Measurements from ENCODE around the gene MORC4.

Gene MORC4

DNA sequence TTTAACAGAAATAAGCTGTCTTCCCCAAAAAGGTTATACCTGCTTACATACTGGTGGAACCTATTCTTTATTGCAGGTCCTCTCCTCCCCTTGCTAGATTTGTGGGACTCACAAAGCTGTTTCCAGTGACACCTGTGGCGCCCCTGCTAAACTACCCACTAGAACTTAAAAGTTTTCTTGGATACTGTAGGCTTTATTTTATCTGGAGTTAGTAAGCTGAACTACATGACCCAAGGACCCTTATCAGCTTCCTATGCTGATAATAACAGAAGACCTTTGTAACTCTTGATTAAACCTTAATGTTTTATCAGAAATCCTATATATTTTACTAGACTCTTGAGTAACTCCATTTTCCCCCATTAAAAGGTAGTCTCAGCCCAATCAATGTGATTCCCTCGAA, 47.5 kb downstream of the MORC4 start:
- no peak for DNase-seq

DNA sequence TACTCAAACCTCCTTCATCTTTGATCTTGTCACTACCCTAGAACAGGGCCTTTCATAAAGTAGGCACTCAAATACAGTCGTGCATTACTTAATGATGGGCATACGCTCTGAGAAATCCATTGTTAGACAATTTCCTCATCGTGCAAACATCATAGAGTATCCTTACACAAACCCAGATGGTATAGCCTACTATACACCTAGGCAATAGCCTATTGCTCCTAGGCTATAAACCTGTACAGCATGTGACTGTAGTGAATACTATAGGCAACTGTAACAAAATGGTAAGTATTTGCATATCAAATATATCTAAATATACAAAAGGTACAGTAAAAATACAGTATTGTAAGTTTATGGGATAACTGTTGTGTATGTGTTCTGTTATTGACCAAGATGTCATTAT, 47.9 kb downstream of the MORC4 start:
- no peak for DNase-seq

DNA sequence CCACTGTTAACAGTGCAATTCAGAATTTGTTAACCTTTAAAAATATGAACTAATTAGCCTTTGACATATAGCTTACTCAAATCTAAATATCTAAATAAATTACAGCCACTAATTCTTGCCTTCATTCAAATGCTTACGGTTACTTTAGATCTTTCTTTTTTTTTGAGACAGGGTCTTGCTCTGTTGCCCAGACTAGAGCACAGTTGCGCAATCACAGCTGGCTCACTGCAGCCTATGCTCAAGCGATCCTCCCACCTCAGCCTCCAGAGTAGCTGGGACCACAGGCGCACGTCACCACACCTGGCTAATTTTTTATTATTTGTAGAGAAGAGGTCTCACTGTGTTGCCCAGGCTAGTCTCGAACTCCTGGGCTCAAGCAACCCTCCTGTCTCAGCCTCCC, 48.8 kb downstream of the MORC4 start:
- DNase-seq, result no peak

DNA sequence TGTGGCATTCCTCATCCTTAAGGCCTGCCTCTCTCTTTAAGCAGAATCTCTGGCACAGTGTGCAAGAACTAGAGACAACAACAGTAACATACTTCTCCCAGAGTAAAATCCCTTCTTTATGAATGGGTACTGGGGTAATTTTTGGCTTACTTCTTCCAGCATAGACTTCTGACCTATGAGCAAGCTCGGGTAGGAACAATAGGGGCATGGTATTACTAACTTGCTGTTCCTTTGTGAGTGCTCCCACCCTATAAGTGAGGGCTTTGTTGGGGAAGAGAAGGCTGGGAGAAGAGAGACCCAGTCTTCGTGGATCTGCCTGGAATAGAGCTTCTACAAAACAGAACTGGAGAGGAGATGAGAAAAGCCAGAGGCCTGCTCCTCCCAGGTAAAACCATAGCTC, 49.6 kb downstream of the MORC4 start:
- DNase-seq, result no peak

DNA sequence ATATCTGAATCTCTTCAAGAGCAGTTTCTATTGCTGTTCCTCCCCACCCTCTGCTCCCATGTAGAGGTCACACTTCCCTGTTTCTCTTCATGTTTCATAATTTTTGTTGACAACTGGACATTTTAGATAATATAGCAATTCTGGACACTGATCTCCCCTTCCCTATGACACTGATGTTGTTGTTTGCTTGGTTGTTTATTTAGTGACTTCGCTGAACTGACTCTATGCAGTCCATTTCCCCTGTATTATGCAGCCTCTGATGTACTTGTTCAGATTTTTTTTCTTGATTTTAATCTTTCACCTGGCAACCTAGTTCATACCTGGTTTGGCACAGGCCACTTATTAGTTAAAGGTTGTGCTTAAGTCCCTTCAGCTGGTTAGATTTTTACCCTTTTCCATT, 50.6 kb downstream of the MORC4 start:
- no peak for DNase-seq

DNA sequence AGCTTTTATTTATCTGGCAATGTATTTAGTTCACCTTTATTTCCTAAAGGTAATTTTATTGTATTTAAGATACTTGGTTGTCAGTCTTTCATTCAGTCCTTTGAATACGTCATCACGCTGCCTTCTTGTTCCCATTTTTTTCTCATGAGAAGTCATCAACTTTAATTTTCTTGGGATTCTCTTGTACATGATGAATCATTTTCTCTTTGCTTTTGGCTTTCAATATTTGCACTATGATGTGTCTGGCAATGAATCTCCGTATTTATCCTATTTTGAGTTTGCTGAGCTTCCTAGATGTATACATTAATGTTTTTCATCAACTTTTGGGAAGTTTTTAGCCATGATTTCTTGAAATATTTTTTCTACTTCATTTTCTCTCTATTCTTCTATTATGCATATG, 51.4 kb downstream of the MORC4 start:
- no peak for DNase-seq

DNA sequence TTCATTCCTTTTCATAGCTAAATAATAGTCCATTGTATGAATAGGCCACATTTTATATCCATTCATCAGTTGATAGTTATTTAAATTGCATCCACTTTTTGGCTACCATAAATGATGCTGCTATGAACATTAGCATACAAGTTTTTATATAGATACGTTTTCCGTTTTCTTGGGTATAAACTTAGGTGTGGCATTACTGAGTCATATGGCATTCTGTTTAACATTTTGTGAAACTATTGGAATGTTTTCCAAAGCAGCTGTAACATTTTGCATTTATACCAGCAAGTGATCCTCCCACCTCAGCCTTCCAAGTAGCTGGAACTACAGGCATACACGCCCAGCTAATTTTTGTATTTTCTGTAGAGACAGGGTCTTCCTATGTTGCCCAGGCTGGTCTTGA, 53.5 kb downstream of the MORC4 start:
- DNase-seq, result no peak

DNA sequence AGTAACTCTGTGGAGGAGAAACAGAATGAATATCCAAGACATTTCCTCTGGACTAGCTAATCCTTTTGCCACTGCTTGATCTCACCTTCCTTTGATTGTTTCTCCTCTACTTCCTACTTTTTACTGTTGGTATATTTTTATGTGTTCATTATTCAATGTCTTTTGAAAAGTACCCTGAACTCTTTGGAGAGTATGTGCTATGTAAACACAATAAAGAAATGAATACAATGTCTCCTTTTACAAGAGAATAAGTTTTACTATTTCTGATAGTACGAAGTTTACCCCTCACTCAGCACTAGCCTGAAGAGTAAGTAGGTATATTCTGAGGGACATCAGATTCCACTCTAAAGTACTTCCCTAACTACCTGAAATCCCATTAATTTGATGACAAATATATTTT, 59.9 kb downstream of the MORC4 start:
- DNase-seq, result no peak

DNA sequence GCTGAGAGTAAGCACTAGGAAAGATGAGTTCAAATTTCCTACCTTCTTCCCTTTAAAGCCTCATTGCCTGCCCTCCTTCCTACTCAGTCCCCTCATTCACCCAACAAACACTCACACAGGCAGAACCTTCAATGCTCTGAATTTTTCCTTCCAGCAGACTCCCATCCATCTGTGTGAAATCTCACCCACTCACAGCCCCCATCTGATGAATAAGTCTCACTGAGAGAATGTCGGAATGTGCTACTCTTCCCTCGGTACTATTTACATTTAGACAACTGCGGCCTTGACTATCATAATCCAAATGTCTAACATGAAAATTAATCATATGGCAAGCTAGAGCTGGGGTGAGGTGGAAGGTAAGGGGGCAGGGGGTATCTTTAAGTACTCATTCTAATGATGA, 60.4 kb downstream of the MORC4 start:
- no peak for DNase-seq

DNA sequence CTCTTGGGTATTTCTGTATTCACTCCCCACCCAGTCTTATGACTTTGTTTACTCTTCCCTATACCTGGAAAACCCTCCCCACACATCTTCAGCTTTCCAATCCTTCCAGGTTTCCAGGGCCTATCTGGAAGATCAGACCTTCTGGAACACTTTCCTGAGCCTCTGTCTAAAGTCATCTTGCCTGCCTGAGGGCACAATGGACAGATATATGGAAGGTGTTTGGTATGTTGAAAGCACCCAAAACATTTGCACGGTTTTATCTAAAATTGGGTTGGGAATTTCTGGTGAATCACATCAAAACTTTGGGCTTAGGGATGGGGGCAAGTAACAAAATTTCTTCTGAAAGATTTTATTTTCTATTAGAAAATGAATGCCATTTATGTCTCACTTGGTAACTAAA, 63.8 kb downstream of the MORC4 start:
- DNase-seq, result no peak

DNA sequence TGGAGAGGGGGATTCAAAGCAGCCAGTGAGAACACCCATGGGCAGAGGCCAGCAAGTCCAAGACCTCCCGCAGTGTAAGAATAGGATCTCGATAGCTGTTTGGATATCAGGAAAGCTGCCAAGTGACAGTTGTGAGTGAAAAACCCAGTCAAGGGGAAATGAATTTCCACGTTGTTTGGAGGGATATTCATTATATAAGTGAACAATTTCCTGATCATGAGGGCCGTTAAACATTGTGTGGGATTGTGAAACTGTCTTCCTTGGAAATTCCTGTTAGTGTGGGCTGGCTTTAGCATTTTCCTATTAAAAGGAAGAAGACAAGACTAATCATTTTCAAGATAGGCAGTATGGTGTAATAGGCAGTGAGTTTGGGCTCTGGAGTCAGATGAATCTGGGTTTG, 64.8 kb downstream of the MORC4 start:
- DNase-seq, result no peak

DNA sequence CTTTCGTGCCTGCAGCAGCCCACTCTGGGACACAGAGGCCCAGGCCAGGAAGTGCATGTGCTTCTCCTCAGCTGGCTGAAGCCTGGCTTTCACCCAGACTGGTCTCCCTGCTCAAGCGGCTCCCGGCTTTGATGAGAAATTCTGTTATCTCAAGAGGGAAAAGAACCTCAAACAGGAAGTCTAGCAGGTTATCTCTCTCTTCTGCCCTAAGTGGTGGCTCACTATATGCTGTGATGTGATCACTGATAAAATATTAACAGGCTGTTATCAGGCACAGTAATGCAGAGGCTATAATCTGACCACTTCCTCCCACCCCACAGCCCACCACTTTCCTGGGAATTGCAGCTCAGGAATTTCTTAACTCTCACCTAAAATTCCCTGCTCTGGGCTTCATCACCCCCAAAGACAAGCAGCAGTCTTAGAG, 66.5 kb downstream of the MORC4 start:
- no peak for DNase-seq

DNA sequence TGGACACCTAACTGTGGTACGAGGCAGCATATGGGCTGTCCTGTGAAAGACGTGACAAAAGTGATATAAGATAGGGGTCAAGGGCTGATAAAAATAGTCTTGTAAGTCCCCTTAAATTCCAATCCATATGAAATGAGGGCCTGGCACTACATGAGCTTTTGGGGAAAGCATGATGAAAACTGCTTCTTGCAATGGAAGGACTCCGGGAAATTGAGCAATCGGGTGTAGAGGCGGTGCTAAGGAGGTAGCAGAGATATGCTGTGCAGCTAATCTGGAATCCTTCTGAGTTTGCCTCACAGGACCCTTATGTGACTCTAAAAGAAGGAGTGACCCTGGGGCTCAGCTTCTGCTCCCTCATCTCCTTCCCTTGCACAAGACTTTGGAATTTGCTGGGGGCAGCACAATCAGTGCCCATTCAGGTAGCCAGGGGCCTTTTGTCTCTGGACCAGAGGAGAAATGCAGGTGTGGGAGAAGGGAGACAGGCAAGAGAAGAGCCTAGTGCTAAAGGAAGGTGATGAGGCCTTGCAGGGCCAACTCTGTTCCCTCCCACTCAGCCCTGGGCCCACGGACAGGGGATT, 67.0 kb downstream of the MORC4 start:
- no peak for DNase-seq

DNA sequence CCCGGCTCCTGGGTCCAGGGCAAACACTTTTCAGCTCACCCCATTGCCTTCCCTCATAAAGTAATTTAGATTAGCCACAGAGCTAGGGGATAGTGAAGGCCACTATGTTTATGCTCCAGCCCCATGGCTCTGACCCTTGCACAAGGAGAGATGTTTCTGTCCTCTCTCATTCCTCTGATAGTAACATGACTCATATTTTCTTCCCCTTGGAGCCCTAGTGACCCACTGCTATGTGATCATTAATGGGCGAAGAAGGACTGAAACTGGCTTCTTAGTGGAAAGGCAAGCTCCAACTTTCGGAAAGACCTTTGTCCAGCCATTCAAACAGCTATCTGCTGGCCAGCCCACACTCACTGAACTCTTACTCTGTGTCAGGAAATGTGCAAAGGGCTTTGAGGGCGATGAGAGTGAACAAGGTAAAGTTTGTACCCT, 67.5 kb downstream of the MORC4 start:
- DNase-seq, result no peak

DNA sequence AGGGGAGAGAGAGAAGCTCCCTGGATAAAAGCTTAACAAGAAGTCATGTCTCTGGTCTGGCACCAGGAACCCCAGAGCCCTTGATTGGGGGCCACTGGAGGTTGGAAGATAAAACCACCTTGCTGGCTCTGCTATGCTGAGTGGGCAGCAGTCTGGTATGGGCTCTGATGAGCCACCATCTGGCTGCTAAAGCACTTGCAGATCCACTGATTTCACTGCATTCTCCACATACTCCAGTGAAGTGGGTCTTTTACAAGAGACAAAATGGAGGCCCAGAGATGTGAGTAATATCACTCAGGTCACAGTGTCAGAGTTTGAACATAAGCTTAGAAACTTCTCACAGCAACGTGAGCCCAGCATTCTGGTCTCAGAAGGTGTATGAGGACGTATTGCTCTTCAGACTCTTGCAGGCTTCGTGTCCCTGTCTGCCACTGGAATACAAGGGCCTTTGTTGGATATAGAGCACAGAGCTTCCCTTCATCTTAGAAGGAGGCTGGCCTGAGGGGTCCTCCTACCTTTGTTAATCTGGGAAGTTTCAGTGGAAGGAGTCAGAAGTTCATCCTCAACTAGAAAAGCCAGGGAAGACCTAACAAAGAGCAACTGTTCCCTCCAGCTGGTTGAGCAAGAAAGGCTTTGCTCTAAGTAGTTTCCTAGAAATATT, 68.1 kb downstream of the MORC4 start:
- no peak for DNase-seq

DNA sequence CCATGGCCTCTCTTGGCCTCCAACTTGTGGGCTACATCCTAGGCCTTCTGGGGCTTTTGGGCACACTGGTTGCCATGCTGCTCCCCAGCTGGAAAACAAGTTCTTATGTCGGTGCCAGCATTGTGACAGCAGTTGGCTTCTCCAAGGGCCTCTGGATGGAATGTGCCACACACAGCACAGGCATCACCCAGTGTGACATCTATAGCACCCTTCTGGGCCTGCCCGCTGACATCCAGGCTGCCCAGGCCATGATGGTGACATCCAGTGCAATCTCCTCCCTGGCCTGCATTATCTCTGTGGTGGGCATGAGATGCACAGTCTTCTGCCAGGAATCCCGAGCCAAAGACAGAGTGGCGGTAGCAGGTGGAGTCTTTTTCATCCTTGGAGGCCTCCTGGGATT, 71.8 kb downstream of the MORC4 start:
- DNase-seq, result no peak

DNA sequence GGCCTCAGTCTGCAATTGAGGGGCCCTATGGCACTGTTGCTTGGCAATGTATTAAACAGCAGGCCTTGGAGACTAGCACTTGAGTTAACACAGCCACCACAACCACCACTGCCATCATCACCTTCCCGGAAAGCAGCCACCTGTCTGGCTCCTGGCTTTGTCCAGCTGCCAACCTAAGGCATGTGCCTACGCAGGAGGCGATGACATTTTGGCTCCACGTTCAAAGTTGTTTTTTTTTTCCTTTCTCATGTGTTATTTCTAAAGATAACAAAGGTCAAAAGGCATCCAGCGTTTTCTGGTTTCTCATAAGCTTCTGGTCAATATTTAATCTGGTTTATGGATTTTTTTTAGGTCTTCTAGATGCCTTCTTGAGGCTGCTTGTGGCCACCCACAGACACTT, 72.3 kb downstream of the MORC4 start:
- no peak for DNase-seq

DNA sequence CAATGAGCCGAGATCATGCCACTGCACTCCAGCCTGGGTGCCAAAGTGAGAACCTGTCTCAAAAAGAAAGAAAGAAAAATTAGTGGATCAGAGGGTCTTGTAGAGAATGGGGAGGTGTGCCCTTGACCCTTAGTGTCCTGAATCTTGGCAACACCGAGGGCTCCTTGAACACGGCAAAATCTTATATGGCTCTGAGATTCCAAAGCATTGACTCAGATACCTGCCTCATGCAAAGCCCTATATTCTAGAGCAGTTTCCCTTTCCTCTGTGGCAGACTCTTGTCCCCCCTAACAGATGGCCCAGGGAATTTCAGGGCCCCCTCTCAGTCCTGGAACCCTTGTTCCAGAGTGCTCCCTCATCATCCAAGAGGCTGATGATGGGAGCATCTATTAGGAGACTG, 73.0 kb downstream of the MORC4 start:
- no peak for DNase-seq

DNA sequence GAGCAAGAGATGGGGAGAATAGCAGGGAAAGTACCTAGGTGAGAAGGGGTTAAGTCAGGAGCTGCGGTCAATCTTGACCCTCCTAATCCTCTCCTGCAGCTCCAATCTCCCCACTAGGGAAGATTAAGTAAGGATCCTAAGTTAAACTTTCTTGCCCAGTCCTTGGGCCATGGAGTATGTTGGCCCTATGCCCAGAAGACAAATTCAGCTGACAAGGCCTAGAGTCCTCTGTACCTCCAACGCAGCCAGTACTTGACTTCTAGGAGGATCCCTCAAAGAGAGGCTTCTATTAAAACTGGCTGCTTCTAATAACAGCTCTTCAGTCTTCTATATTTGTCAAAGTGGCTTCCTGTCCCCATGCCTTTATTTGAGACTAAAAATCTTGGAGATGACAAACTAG, 78.4 kb downstream of the MORC4 start:
- no peak for DNase-seq

DNA sequence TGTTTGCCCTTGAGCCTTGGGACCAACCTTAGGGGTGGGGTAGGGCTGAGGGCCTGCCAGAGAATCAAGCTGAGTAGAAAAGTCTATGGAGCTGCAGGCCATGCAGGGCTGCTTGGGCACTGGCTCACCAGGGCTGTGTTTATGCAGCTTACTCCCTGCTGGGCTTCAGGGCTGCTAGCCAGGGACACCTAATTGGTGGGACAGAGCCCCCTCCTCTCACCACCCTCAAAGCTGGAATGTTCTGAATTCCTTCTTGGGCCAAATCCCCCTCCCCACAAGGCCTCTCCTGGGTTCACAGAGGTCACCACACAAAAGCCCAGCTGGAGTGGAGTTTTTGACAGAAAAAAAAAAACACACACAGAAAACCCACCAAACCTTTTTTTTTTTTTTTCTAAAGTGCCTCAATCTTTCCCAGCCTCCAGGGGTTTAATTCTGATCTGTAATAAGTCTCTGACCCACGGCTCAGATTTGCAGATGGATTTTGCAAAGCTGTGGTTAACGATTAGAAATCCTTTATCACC, 80.0 kb downstream of the MORC4 start, which contains the start of gene CLDN2:
Gene CLDN2, plus strand, starts transcription at position 471 of the 521 bp plus-strand sequence. CDS start 7,827 bp downstream, outside the sequence.
- no peak for DNase-seq

DNA sequence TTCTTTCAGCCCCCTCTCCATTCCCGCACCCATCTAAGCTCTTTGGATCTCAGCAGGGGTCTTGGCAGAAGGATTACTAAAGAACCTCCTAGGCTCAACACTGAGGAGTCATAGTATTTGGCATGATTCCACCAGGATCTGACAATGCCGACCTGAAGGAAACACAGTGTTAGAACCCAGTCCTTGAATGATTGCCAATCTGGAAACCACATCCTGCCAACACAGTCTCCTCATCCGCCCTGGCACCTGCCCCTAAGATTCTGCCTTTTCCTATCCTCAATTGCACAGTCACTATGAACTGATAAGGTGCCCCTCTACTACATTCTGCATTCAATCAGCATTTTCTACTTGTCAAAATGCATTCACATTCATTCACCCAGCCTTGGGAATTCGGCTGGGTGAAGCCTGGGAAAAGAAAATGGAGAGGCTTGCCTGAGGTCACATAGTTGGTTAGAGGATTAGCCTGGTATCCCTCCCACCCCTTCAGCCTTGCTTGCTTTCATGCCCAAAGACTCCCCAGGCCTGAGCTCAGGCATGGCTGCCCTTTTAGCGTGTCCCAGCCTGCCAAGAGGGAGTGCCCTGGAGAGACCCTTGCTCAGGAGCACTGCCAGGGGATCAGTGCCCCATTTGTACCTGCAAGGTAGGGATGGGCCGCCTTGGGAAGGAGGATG, 82.0 kb downstream of the MORC4 start:
- DNase-seq, result no peak

DNA sequence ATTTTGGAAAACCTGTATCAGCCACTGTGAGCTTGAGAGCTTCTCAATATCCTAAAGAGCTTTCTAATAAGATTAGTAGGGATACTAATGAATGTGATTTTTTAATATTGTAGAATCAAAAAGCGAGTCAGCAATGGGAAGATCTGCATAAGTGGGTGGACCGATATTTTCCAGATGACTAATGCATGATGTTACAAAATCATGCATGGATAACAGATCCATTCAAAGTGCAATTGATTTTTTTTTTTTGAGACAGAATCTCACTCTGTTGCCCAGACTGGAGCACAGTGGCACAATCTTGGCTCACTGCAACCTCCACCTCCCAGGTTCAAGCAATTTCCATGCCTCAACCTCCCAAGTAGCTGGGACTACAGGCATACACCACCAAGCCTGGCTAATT, 87.1 kb downstream of the MORC4 start:
- no peak for DNase-seq

DNA sequence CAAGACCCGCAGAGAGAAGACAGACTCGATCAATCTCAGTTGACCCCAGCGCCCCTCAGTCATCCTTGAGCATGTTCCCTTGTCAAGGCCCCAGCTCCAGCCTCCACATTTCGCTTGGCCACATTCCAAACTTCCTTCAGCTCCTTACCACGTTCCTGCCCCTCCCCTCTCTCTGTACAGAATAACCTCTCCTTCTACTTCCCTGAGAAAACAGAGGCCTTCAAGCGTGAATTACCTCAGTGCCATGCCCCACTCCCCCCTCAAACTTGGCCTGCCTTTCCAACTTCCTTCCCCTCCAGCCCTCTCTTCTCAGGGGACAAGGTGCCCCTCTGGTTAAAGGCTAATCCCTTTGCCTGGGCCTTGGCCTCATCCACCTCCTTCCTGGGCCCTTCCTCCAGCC, 93.7 kb downstream of the MORC4 start:
- no peak for DNase-seq

DNA sequence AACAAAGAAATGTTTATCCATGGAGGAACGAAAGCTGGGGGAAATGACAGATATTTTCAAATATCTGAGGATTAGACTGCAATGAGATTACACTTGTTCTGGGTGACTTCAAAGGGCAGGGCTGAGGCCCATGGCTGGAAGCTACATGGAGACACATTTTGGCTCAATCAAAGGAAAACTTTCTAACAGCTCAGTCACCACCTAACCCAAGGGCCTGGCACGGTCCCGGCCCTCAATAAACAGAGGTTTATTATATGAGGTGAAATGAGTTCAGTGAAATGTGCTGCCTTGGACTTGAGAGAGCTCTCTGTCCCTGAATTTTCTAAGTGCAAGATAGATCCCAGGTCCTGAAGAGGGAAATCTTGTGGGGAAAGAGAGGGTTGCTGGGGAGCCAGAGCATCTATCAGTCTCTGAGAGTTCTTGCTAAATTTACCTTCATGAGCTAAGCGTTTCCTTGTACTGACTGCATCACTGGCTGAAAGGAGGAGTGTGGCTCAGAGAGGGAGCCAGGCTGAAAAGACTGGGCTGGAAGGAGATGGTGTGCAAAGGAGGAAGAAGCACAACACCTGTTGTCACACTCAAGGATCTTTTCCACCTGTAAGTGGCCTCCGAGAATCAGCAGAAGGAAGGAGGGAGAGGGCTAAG, 94.8 kb downstream of the MORC4 start:
- no peak for DNase-seq
